HepG2 (cell line): Measurements from ENCODE around the gene MAP2K2. TPM values are rescaled to one million over a fixed set of nuclear protein-coding genes. Genes with fewer than 3 reads are reported as not detected.

Experiments
- AGO2 ChIP-seq: fragments of 200-400 bp; formaldehyde crosslinking; optimal IDR thresholded peaks from 2 replicates; pipeline ENCODE3; 2017; ENCODE audit warnings: mild to moderate bottlenecking, low read depth, low read length, moderate library complexity
- CEBPG ChIP-seq: IDR thresholded peaks from 2 replicates; pipeline ENCODE4 v1.6.1; 2016
- EHMT2 ChIP-seq: fragments of 200-600 bp; sonication (generic); IDR thresholded peaks from 2 replicates; pipeline ENCODE4 v1.7.0; 2017; ENCODE audit warnings: antibody characterized with exemption, low read depth, low read length, borderline replicate concordance
- FOXC1 ChIP-seq: sonication (generic); formaldehyde crosslinking; IDR thresholded peaks from 2 replicates; pipeline ENCODE4 v1.8.0; 2022; ENCODE audit warnings: mild to moderate bottlenecking, missing genetic modification reagents, borderline replicate concordance
- GFI1 ChIP-seq: sonication (generic); formaldehyde crosslinking; IDR thresholded peaks from 2 replicates; pipeline ENCODE4 v1.5.0; 2020; ENCODE audit warnings: missing genetic modification reagents, mild to moderate bottlenecking, borderline replicate concordance
- HMGXB4 ChIP-seq, 2 experiments: sonication (generic) in 1 of 2; formaldehyde crosslinking in 1 of 2; IDR thresholded peaks; 2 replicates each; pipeline versions ENCODE4 v1.4.0 to v1.6.1; 2018 to 2020; ENCODE audit warnings: missing genetic modification reagents in 2 of 2, borderline replicate concordance in 1 of 2, low read depth in 1 of 2, mild to moderate bottlenecking in 1 of 2, missing biosample characterization in 1 of 2
- KDM6A ChIP-seq: IDR thresholded peaks from 2 replicates; pipeline ENCODE4 v1.6.1; 2016; ENCODE audit warnings: low read depth
- MTF1 ChIP-seq: sonication (generic); formaldehyde crosslinking; IDR thresholded peaks from 2 replicates; pipeline ENCODE4 v1.5.0; 2020; ENCODE audit warnings: missing genetic modification reagents
- ONECUT2 ChIP-seq: sonication (generic); formaldehyde crosslinking; IDR thresholded peaks from 2 replicates; pipeline ENCODE4 v1.4.0; 2020; ENCODE audit warnings: missing genetic modification reagents
- PRDM4 ChIP-seq: sonication (generic); formaldehyde crosslinking; IDR thresholded peaks from 2 replicates; pipeline ENCODE4 v1.9.0; 2021; ENCODE audit warnings: missing genetic modification reagents, borderline replicate concordance
- RBM39 ChIP-seq: fragments of 200-400 bp; formaldehyde crosslinking; IDR thresholded peaks from one replicate; pipeline ENCODE4 v1.6.1; 2018; ENCODE audit warnings: antibody characterized with exemption, mild to moderate bottlenecking, low read depth, low read length; ENCODE audit not compliant: poor library complexity, severe bottlenecking
- THAP7 ChIP-seq: sonication (generic); formaldehyde crosslinking; IDR thresholded peaks from 2 replicates; pipeline ENCODE4 v1.8.1; 2023; ENCODE audit warnings: mild to moderate bottlenecking, missing genetic modification reagents
- ZFX ChIP-seq: sonication (generic); formaldehyde crosslinking; IDR thresholded peaks from 2 replicates; pipeline ENCODE4 v1.4.0; 2020; ENCODE audit warnings: mild to moderate bottlenecking, low read depth, missing genetic modification reagents, moderate library complexity
- ZGPAT ChIP-seq: IDR thresholded peaks from 2 replicates; pipeline ENCODE4 v1.6.1; 2016; ENCODE audit warnings: mild to moderate bottlenecking
- ZNF501 ChIP-seq: sonication (generic); formaldehyde crosslinking; IDR thresholded peaks from 2 replicates; pipeline ENCODE4 v1.5.1; 2020; ENCODE audit warnings: mild to moderate bottlenecking, moderate library complexity, missing genetic modification reagents
- ZNF552 ChIP-seq: sonication (generic); formaldehyde crosslinking; IDR thresholded peaks from 2 replicates; pipeline ENCODE4 v1.9.0; 2022; ENCODE audit warnings: missing genetic modification reagents, mild to moderate bottlenecking, borderline replicate concordance
- ZNF558 ChIP-seq: sonication (generic); formaldehyde crosslinking; IDR thresholded peaks from 2 replicates; pipeline ENCODE4 v1.9.0; 2022; ENCODE audit warnings: mild to moderate bottlenecking, missing genetic modification reagents, borderline replicate concordance
- ZNF660 ChIP-seq: sonication (generic); formaldehyde crosslinking; IDR thresholded peaks from 2 replicates; pipeline ENCODE4 v1.5.1; 2020; ENCODE audit warnings: mild to moderate bottlenecking, low read depth, missing genetic modification reagents, borderline replicate concordance
- ZNF761 ChIP-seq: sonication (generic); formaldehyde crosslinking; conservative IDR thresholded peaks from 2 replicates; pipeline ENCODE4 v1.4.0; 2020; ENCODE audit warnings: mild to moderate bottlenecking, missing genetic modification reagents
- ZNF790 ChIP-seq: sonication (generic); formaldehyde crosslinking; IDR thresholded peaks from 2 replicates; pipeline ENCODE4 v1.8.0; 2022; ENCODE audit warnings: missing genetic modification reagents, mild to moderate bottlenecking, borderline replicate concordance
- ZNF816 ChIP-seq: sonication (generic); formaldehyde crosslinking; IDR thresholded peaks from 2 replicates; pipeline ENCODE4 v1.8.0; 2022; ENCODE audit warnings: missing genetic modification reagents, mild to moderate bottlenecking, borderline replicate concordance
- polyA plus RNA-seq, 8 experiments: library from polyadenylated mRNA; depleted of rRNA in 3 of 8; stranded (reverse) in 7 of 8; unstranded in 1 of 8; fragments of >200 nt; fragmentation: Illumina TruSeq in 4 of 8; extraction: Trizol in 4 of 8; gene quantifications; 2 replicates each; pipeline versions ENCODE4 v1.2.1 to v1.2.3, GENCODE V29; 2011 to 2016; ENCODE audit warnings: low read depth in 4 of 8, missing spikeins in 1 of 8, mixed read lengths in 1 of 8; ENCODE audit not compliant: insufficient read depth in 1 of 8
- total RNA-seq, 5 experiments: library from RNA; depleted of rRNA; stranded (reverse); fragments of >200 nt; fragmentation: Illumina TruSeq; extraction: Trizol; gene quantifications; 2 replicates each; pipeline ENCODE4 v1.2.3, GENCODE V29; 2016; ENCODE audit warnings: low read depth in 1 of 5

The MAP2K2 gene
- total and polyA plus RNA-seq, 2 of the 13 experiments (the other 11 are each of a cell fraction or from before 2014, with no cell fraction given) = 70.3 to 80.9 TPM

- TF ChIP-seq PRDM4 (CRISPR knock-in tag) (no peak), ZGPAT (CRISPR knock-in tag) (no peak), KDM6A (CRISPR knock-in tag) (no peak), ZNF761 (CRISPR knock-in tag) (0 out of 2 replicates have a peak, but pooled peaks have one; percentile 21), ZNF790 (CRISPR knock-in tag) (no peak; the same call in 1 of the 2 replicates), ZNF816 (CRISPR knock-in tag) (no peak), GFI1 (CRISPR knock-in tag) (0 out of 2 replicates have a peak, but pooled peaks have one; percentile 27), MTF1 (CRISPR knock-in tag) (no peak), AGO2 (peak; percentile 84), THAP7 (CRISPR knock-in tag) (peak; percentile 30; the same call in 1 of the 2 replicates), EHMT2 (no peak), ZFX (CRISPR knock-in tag) (peak; percentile 86), ZNF552 (no peak), FOXC1 (CRISPR knock-in tag) (no peak), CEBPG (no peak), ZNF660 (CRISPR knock-in tag) (no peak), HMGXB4 (CRISPR knock-in tag; IDR thresholded peaks at IDR 0.05; ENCODE audit: borderline replicate concordance in 1 of 2, low read depth in 1 of 2) (peak in 1 of 2 experiments; percentile 48; a peak in 1 of 4 replicates), RBM39 (peak; percentile 13), ZNF558 (CRISPR knock-in tag) (0 out of 2 replicates have a peak, but pooled peaks have one; percentile 41), ONECUT2 (CRISPR knock-in tag) (no peak), ZNF501 (CRISPR knock-in tag) (peak; percentile 20; the same call in 1 of the 2 replicates)
Observed at GRCh38 chr19:4058693-4059452, 65.0 kb downstream of the MAP2K2 start (continued).
